ENCODE results near the gene NR1H3. TPM values are rescaled to one million over a fixed set of nuclear protein-coding genes. Genes with fewer than 3 reads are reported as not detected.

NR1H3 gene
- total RNA-seq, 2 donors from 2014 or later, result 31.8 to 34.2 TPM

DNA sequence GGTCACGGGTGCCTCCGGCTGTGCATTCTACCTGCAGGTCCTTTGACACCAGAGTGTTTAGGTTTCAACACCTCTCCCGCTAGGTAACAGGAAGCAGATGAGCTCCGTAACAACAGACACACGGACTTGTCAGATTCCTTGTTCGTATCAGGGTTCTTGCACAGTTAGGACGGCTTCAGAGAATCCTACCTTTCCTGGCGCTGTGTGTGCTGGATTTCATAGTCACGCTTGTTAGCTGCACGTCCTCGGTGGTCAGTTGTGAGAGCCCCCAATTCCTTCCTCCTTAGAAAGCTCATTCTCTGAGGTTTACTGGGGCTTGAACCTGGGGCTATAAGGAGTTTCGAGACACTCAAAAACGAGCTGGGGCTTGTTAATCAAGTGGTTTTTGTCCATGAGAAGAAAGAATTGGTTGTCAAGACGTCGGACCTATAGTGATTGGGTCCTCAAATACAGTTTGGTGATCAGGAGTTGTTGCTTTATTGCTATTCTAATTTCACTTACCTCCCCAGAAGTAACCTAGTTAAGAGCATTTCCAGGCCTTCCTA lies 42.4 kb upstream of the NR1H3 start:
- TF ChIP-seq POLR2AphosphoS5 (IDR thresholded peaks at IDR 0.05) (no peak), POLR2A (IDR thresholded peaks at IDR 0.05) (no peak)
- TF ChIP-seq, protein P1, sequence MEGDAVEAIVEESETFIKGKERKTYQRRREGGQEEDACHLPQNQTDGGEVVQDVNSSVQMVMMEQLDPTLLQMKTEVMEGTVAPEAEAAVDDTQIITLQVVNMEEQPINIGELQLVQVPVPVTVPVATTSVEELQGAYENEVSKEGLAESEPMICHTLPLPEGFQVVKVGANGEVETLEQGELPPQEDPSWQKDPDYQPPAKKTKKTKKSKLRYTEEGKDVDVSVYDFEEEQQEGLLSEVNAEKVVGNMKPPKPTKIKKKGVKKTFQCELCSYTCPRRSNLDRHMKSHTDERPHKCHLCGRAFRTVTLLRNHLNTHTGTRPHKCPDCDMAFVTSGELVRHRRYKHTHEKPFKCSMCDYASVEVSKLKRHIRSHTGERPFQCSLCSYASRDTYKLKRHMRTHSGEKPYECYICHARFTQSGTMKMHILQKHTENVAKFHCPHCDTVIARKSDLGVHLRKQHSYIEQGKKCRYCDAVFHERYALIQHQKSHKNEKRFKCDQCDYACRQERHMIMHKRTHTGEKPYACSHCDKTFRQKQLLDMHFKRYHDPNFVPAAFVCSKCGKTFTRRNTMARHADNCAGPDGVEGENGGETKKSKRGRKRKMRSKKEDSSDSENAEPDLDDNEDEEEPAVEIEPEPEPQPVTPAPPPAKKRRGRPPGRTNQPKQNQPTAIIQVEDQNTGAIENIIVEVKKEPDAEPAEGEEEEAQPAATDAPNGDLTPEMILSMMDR (IDR thresholded peaks at IDR 0.05), result no peak
- intact Hi-C loops (cut with DNase I), result loop anchor here (2.0 to 5.0 kb wide), 2 partner anchors 33 to 38 kb away; partner anchors contain the start of genes ACP2 and ARFGAP2
- WGBS, result 4% methylated on average over 15 of the region's 15 CpGs
- H3K27ac ChIP-seq, result peak overlapping the region; percentile 94 to 95
- peak overlapping the region; percentile 46 to 47 for H3K4me3 ChIP-seq
- H3K9me3 ChIP-seq, result no peaks in the 10 kb centered on the region
- no peak for DNase-seq (ENCODE audit: low spot score)
- peaks cover 15% of the 10 kb centered on the region for H3K4me1 ChIP-seq (replicated peaks)
- H3K27me3 ChIP-seq (replicated peaks; ENCODE audit: insufficient read depth), result no peaks in the 10 kb centered on the region
- H3K36me3 ChIP-seq, result no peaks in the 10 kb centered on the region

DNA sequence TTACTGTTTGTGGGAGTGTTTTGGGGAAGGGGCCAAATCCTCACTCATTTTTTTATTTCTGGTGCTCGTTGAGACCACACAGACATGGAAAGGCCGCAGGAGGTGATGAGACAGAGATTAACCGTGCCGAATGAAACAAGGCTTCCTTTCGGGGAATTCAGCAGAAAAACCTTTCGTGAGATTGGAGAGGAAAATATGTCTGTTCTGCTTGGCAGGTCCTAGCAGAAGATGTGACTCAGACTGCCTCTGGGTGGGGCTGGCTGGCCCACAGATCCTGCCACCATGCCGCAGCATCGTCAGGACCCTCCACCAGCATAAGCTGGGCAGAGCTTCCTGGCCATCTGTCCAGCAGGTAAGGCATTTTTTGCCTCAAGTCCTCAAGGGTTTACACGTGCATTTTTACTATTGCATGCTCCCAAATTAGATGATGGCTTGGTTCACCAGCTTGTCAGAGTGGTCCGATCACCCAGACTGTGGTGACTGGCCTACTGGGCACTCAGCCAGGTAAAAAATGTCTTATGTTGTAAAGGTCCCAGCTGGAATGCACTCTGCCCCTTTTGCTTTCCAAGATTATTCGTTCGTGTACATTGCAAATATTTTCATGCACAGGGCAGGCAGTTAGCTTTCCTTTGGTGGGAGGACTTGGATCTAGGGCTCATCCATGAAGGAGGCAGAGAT lies 41.5 kb upstream of the NR1H3 start:
- Histone ChIP-seq H3K9me3 (no peaks in the 10 kb centered on the region), H3K4me3 (peak overlapping the region; percentile 46 to 47), H3K4me1 (replicated peaks) (peaks cover 15% of the 10 kb centered on the region), H3K36me3 (no peaks in the 10 kb centered on the region), H3K27ac (peak overlapping the region; percentile 94 to 95), H3K27me3 (replicated peaks; ENCODE audit: insufficient read depth) (no peaks in the 10 kb centered on the region)
- WGBS, result 4% methylated on average over 12 of the region's 12 CpGs
- TF ChIP-seq, protein P1 (IDR thresholded peaks at IDR 0.05), result no peak
- peak; percentile 35 for TF ChIP-seq POLR2AphosphoS5 (IDR thresholded peaks at IDR 0.05)
- intact Hi-C loops (cut with DNase I), result loop anchor here (5.0 kb wide), 1 partner anchor 39 kb away; the partner anchor contains the start of gene ARFGAP2
- peak; percentile 46 for DNase-seq (ENCODE audit: low spot score)

DNA sequence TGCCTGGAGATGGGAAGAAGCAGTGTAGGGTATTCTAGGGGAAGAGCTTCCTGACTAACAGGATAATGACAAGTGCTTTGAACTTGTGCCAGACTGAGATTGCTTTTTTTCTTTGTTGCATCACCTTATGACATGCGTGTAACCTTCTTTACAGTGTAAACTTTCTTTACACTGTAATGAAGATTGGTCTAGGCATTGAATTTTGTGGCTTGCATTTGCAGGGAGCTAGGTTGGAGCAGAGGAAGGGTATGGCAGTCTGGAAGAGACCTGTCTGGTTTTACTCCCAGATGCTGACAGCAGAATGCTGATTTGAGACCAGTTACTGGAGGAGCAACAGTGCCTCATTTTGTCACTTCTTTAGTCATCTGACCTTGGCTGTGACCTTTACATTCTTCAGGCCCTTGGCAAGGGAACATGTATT lies 37.4 kb upstream of the NR1H3 start:
- H3K4me3 ChIP-seq, result no peak overlapping the region
- 65% methylated on average over 1 of the region's 1 CpG for WGBS
- no peaks in the 10 kb centered on the region for H3K36me3 ChIP-seq
- H3K4me1 ChIP-seq (replicated peaks), result peaks cover 15% of the 10 kb centered on the region
- no peaks in the 10 kb centered on the region for H3K9me3 ChIP-seq
- H3K27ac ChIP-seq, result no peak overlapping the region
- intact Hi-C loops (cut with DNase I), result loop anchor here (5.0 kb wide), 1 partner anchor 42 kb away; no protein-coding TSS in a partner anchor
- no peaks in the 10 kb centered on the region for H3K27me3 ChIP-seq (replicated peaks; ENCODE audit: insufficient read depth)
- no peak for TF ChIP-seq POLR2A (IDR thresholded peaks at IDR 0.05)
- TF ChIP-seq POLR2AphosphoS5 (IDR thresholded peaks at IDR 0.05), result no peak
- TF ChIP-seq, protein P1 (IDR thresholded peaks at IDR 0.05), result no peak
- DNase-seq (ENCODE audit: low spot score), result no peak

DNA sequence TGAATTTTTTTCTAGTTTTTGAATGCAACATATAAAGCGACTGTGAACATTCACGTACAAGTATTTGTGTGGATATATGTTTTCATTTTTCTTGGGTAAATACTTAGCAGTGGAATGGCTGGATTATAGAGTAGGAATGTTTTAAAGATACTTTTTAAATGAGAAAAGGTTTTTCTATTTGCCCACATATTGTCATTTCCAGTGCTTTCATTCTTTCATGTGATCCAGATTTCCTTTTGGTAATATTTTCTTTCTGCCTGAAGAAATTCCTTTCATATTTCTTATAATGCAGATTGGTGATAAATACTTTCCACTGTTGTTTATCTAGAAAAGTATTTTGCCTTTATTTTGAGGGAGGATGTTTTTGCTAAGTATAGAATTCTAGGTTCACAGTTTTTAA lies 35.1 kb upstream of the NR1H3 start:
- intact Hi-C loops (cut with DNase I), result loop anchor here (5.0 kb wide), 1 partner anchor 40 kb away; no protein-coding TSS in a partner anchor
- Histone ChIP-seq H3K27me3 (replicated peaks; ENCODE audit: insufficient read depth) (no peaks in the 10 kb centered on the region), H3K36me3 (no peaks in the 10 kb centered on the region), H3K27ac (no peak overlapping the region), H3K9me3 (no peaks in the 10 kb centered on the region), H3K4me3 (no peak overlapping the region), H3K4me1 (replicated peaks) (no peaks in the 10 kb centered on the region)
- 95% methylated on average over 2 of the region's 2 CpGs for WGBS
- TF ChIP-seq, protein P1 (IDR thresholded peaks at IDR 0.05), result no peak
- TF ChIP-seq POLR2A (IDR thresholded peaks at IDR 0.05) (no peak), POLR2AphosphoS5 (IDR thresholded peaks at IDR 0.05) (no peak)
- no peak for DNase-seq (ENCODE audit: low spot score)
